HG03064 (cell line): ENCODE measurements around the gene PGLYRP4.
"Not testable (repeated sequence)": the region's sequence is repeated elsewhere in the genome, so short reads cannot be mapped to it uniquely, and the experiment has no call there.

Experiments
- ATAC-seq: cut with Tn5 transposase; IDR thresholded peaks from one replicate; pipeline ENCODE4 v1.9.1; 2021; ENCODE audit warnings: low read depth; ENCODE audit not compliant: unreplicated experiment

PGLYRP4 gene

GRCh38 chr1:153357076-153357852 is 8.6 kb upstream of the PGLYRP4 start:
- no peak for ATAC-seq

- ATAC-seq, result no peak
Observed at GRCh38 chr1:153356392-153357075, 7.9 kb upstream of the PGLYRP4 start.

- no peak for ATAC-seq
Observed at GRCh38 chr1:153355445-153356071, 6.9 kb upstream of the PGLYRP4 start.

- no peak for ATAC-seq
Observed at GRCh38 chr1:153354515-153355193, 6.0 kb upstream of the PGLYRP4 start.

GRCh38 chr1:153353226-153353947 is 4.7 kb upstream of the PGLYRP4 start:
- ATAC-seq, result no peak

GRCh38 chr1:153352523-153352922 is 3.9 kb upstream of the PGLYRP4 start:
- no peak for ATAC-seq

GRCh38 chr1:153350321-153350957 is 1.8 kb upstream of the PGLYRP4 start:
- ATAC-seq, result no peak

GRCh38 chr1:153349363-153350320 is 1.0 kb upstream of the PGLYRP4 start:
- ATAC-seq, result no peak

- no peak for ATAC-seq
Observed at GRCh38 chr1:153347856-153348255, 785 bp downstream of the PGLYRP4 start.

GRCh38 chr1:153347049-153347448 is 1.6 kb downstream of the PGLYRP4 start:
- ATAC-seq, result not testable (repeated sequence)

GRCh38 chr1:153346077-153346723 is 2.4 kb downstream of the PGLYRP4 start:
- no peak for ATAC-seq

GRCh38 chr1:153345187-153346076 is 3.2 kb downstream of the PGLYRP4 start:
- ATAC-seq, result no peak

GRCh38 chr1:153344718-153345025 is 4.0 kb downstream of the PGLYRP4 start:
- ATAC-seq, result no peak

GRCh38 chr1:153343811-153344717 is 4.6 kb downstream of the PGLYRP4 start:
- no peak for ATAC-seq

GRCh38 chr1:153343040-153343681 is 5.5 kb downstream of the PGLYRP4 start:
- ATAC-seq, result no peak

- ATAC-seq, result no peak
Observed at GRCh38 chr1:153342178-153342577, 6.5 kb downstream of the PGLYRP4 start.
